Vagina (tissue), 2 donors: ENCODE data around the gene CLDN25. TPM values are rescaled to one million over a fixed set of nuclear protein-coding genes. Genes with fewer than 3 reads are reported as not detected.
"Not testable (repeated sequence)": the region's sequence is repeated elsewhere in the genome, so short reads cannot be mapped to it uniquely, and the experiment has no call there.

Source experiments
- DNase-seq, 2 donors: peaks; one replicate each; pipeline ENCODE4 v3.0.0-alpha.2; 2017; ENCODE audit errors: extremely low spot score in 2 of 2
- H3K27ac ChIP-seq: fragments of 200-600 bp; sonication (generic); one replicate; pipeline ENCODE4 v1.5.1; 2019
- H3K27me3 ChIP-seq: fragments of 200-600 bp; sonication (generic); one replicate; pipeline ENCODE4 v1.5.1; 2019
- H3K36me3 ChIP-seq, 2 donors: fragments of 200-600 bp; sonication (generic); one replicate each; pipeline ENCODE4 v1.5.1; 2017 to 2019
- H3K4me1 ChIP-seq: fragments of 200-600 bp; sonication (generic); one replicate; pipeline ENCODE4 v1.5.1; 2019
- H3K4me3 ChIP-seq, 2 donors: fragments of 200-600 bp; sonication (generic); 1 replicate in 1 of 2; 2 replicates in 1 of 2; pipeline ENCODE4 v1.5.1; 2016 to 2019
- H3K9me3 ChIP-seq: fragments of 200-600 bp; sonication (generic); one replicate; pipeline ENCODE4 v1.5.1; 2019
- CTCF ChIP-seq, 3 experiments: fragments of 450-650 bp in 2 of 3; fragments of 200-600 bp in 1 of 3; sonication (generic) in 1 of 3; IDR thresholded peaks; one replicate each; pipeline ENCODE4 v1.5.1; 2017 to 2019; ENCODE audit warnings: antibody characterized with exemption in 3 of 3, mild to moderate bottlenecking in 2 of 3, moderate library complexity in 2 of 3
- POLR2A ChIP-seq, 2 donors: fragments of 450-650 bp; IDR thresholded peaks; one replicate each; pipeline ENCODE4 v1.6.1; 2017; ENCODE audit warnings: antibody characterized with exemption in 2 of 2, mild to moderate bottlenecking in 2 of 2, moderate library complexity in 2 of 2
- POLR2AphosphoS5 ChIP-seq, 2 donors: sonication (generic); formaldehyde crosslinking; IDR thresholded peaks; one replicate each; pipeline ENCODE4 v1.9.0; 2017; ENCODE audit warnings: antibody characterized with exemption in 2 of 2, mild to moderate bottlenecking in 2 of 2, low read depth in 1 of 2; ENCODE audit not compliant: insufficient read depth in 1 of 2
- intact Hi-C: fragments of 100-400 bp; cut with DNase I; formaldehyde crosslinking; loops from one replicate; pipeline ENCODE4 v1.15.1; 2023
- total RNA-seq: library from RNA; depleted of rRNA; stranded (reverse); fragments of >200 nt; gene quantifications from one replicate; pipeline ENCODE4 v1.2.3, GENCODE V29; 2016

Gene CLDN25
- total RNA-seq, 1 donor from 2014 or later = not detected

GRCh38 chr11:113773416-113774173 lies 6.0 kb upstream of the CLDN25 start, which contains the start of gene ZW10:
TSS of gene ZW10 (minus strand) at chr11:113773692. CDS start at chr11:113773666, 26 bp downstream.
- peak in 1 of 2 donors; percentile 92 for DNase-seq
- peaks cover 0 to 5% of the 10 kb centered on the region in 2 donors for H3K36me3 ChIP-seq
- H3K4me1 ChIP-seq = peaks cover 20% of the 10 kb centered on the region
- TF ChIP-seq CTCF (IDR thresholded peaks at IDR 0.05) (peak in 2 of 3 experiments; percentile 63 to 76), POLR2A (IDR thresholded peaks at IDR 0.05) (no peak), POLR2AphosphoS5 (IDR thresholded peaks at IDR 0.05; ENCODE audit: insufficient read depth in 1 of 2, low read depth in 1 of 2) (peak; percentile 89 to 98)
- intact Hi-C loops = no loop called here
- peak within 1 kb of the TSS; percentile 70 to 76 for H3K4me3 ChIP-seq
- H3K27me3 ChIP-seq = no peaks in the 10 kb centered on the region
- H3K27ac ChIP-seq = peak within 1 kb of the TSS; percentile 84
- no peaks in the 10 kb centered on the region for H3K9me3 ChIP-seq

GRCh38 chr11:113774174-113774503 lies 5.5 kb upstream of the CLDN25 start:
- H3K27ac ChIP-seq = peak overlapping the region; percentile 84
- H3K4me1 ChIP-seq = peaks cover 20% of the 10 kb centered on the region
- no peak for TF ChIP-seq CTCF (IDR thresholded peaks at IDR 0.05)
- TF ChIP-seq POLR2A (IDR thresholded peaks at IDR 0.05) = no peak
- no peak for TF ChIP-seq POLR2AphosphoS5 (IDR thresholded peaks at IDR 0.05; ENCODE audit: insufficient read depth in 1 of 2, low read depth in 1 of 2)
- peak overlapping the region; percentile 70 to 76 for H3K4me3 ChIP-seq
- H3K9me3 ChIP-seq = no peaks in the 10 kb centered on the region
- H3K36me3 ChIP-seq = peaks cover 0 to under 1% of the 10 kb centered on the region in 2 donors
- no peak for DNase-seq
- H3K27me3 ChIP-seq = no peaks in the 10 kb centered on the region
- intact Hi-C loops = no loop called here

- no peak for DNase-seq
- Histone ChIP-seq H3K27me3 (no peaks in the 10 kb centered on the region), H3K27ac (peak overlapping the region; percentile 67), H3K4me3 (peak overlapping the region in 1 of 2 donors; percentile 13), H3K36me3 (no peaks in the 10 kb centered on the region), H3K4me1 (peaks cover 5% of the 10 kb centered on the region), H3K9me3 (no peaks in the 10 kb centered on the region)
- intact Hi-C loops = no loop called here
- TF ChIP-seq POLR2AphosphoS5 (IDR thresholded peaks at IDR 0.05; ENCODE audit: insufficient read depth in 1 of 2, low read depth in 1 of 2) (peak in 1 of 2 donors; percentile 80), POLR2A (IDR thresholded peaks at IDR 0.05) (no peak)
Observed at GRCh38 chr11:113778111-113778910, 1.3 kb upstream of the CLDN25 start.

- Histone ChIP-seq H3K4me3 (no peak overlapping the region), H3K4me1 (no peaks in the 10 kb centered on the region), H3K36me3 (no peaks in the 10 kb centered on the region), H3K27me3 (no peaks in the 10 kb centered on the region), H3K27ac (no peak overlapping the region), H3K9me3 (no peaks in the 10 kb centered on the region)
- DNase-seq = no peak
- TF ChIP-seq CTCF (IDR thresholded peaks at IDR 0.05) = no peak
- no peak for TF ChIP-seq POLR2A (IDR thresholded peaks at IDR 0.05)
- no peak for TF ChIP-seq POLR2AphosphoS5 (IDR thresholded peaks at IDR 0.05; ENCODE audit: insufficient read depth in 1 of 2, low read depth in 1 of 2)
- intact Hi-C loops = no loop called here
Observed at GRCh38 chr11:113781682-113782081, 2.1 kb downstream of the CLDN25 start.

- no peaks in the 10 kb centered on the region for H3K27me3 ChIP-seq
- DNase-seq = no peak
- H3K27ac ChIP-seq = no peak overlapping the region
- H3K36me3 ChIP-seq = no peaks in the 10 kb centered on the region
- intact Hi-C loops = no loop called here
- no peaks in the 10 kb centered on the region for H3K9me3 ChIP-seq
- TF ChIP-seq CTCF (IDR thresholded peaks at IDR 0.05) = no peak
- no peak for TF ChIP-seq POLR2AphosphoS5 (IDR thresholded peaks at IDR 0.05; ENCODE audit: insufficient read depth in 1 of 2, low read depth in 1 of 2)
- TF ChIP-seq POLR2A (IDR thresholded peaks at IDR 0.05) = no peak
- no peaks in the 10 kb centered on the region for H3K4me1 ChIP-seq
- no peak overlapping the region for H3K4me3 ChIP-seq
Observed at GRCh38 chr11:113782134-113782533, 2.5 kb downstream of the CLDN25 start.

GRCh38 chr11:113789016-113789415 lies 9.4 kb downstream of the CLDN25 start:
- DNase-seq, H3K27ac ChIP-seq, H3K4me3 ChIP-seq, H3K9me3 ChIP-seq, H3K36me3 ChIP-seq, H3K4me1 ChIP-seq, intact Hi-C loops, H3K27me3 ChIP-seq: not testable (repeated sequence)
